ENCODE measurements around the gene OBP2B.

DNA sequence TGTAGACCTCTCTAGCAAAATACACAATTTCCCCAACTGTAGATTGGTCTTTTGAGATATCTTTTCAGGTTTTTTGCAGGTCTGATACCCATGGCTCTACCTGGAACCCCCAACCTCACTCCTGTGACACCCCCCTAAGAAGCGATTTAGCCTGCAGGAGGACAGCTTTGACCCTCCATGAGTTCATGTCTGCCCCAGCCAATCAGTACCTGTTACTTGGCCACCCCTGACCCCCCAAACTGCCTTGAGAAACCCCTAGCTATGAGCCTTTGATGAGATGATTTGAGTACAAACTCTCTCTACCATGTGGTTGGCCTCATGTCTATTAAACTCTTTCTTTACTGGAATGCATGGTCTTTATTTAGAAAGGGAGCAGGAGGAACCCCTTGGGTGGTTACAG lies 40.3 kb upstream of the OBP2B start:
- TF ChIP-seq, protein P1, sequence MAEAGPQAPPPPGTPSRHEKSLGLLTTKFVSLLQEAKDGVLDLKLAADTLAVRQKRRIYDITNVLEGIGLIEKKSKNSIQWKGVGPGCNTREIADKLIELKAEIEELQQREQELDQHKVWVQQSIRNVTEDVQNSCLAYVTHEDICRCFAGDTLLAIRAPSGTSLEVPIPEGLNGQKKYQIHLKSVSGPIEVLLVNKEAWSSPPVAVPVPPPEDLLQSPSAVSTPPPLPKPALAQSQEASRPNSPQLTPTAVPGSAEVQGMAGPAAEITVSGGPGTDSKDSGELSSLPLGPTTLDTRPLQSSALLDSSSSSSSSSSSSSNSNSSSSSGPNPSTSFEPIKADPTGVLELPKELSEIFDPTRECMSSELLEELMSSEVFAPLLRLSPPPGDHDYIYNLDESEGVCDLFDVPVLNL (IDR thresholded peaks at IDR 0.05; ENCODE audit: low read depth, low read length), result no peak
- no peak for TF ChIP-seq CTCF (IDR thresholded peaks at IDR 0.05 in 2 of 3, conservative IDR thresholded peaks at IDR 0.05 in 1 of 3; ENCODE audit: control insufficient read depth in 2 of 3, extremely low read depth in 1 of 3, insufficient read depth in 1 of 3, low read depth in 3 of 3, low read length in 3 of 3)
- TF ChIP-seq, protein P2, sequence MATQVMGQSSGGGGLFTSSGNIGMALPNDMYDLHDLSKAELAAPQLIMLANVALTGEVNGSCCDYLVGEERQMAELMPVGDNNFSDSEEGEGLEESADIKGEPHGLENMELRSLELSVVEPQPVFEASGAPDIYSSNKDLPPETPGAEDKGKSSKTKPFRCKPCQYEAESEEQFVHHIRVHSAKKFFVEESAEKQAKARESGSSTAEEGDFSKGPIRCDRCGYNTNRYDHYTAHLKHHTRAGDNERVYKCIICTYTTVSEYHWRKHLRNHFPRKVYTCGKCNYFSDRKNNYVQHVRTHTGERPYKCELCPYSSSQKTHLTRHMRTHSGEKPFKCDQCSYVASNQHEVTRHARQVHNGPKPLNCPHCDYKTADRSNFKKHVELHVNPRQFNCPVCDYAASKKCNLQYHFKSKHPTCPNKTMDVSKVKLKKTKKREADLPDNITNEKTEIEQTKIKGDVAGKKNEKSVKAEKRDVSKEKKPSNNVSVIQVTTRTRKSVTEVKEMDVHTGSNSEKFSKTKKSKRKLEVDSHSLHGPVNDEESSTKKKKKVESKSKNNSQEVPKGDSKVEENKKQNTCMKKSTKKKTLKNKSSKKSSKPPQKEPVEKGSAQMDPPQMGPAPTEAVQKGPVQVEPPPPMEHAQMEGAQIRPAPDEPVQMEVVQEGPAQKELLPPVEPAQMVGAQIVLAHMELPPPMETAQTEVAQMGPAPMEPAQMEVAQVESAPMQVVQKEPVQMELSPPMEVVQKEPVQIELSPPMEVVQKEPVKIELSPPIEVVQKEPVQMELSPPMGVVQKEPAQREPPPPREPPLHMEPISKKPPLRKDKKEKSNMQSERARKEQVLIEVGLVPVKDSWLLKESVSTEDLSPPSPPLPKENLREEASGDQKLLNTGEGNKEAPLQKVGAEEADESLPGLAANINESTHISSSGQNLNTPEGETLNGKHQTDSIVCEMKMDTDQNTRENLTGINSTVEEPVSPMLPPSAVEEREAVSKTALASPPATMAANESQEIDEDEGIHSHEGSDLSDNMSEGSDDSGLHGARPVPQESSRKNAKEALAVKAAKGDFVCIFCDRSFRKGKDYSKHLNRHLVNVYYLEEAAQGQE (IDR thresholded peaks at IDR 0.05; ENCODE audit: low read depth, low read length), result no peak
- no peak for TF ChIP-seq PAX5 (IDR thresholded peaks at IDR 0.05; ENCODE audit: borderline replicate concordance, low read depth, low read length)
- no peak for TF ChIP-seq TARDBP (IDR thresholded peaks at IDR 0.05; ENCODE audit: borderline replicate concordance)
- TF ChIP-seq PBX3 (IDR thresholded peaks at IDR 0.05; ENCODE audit: insufficient replicate concordance, low read depth, low read length), result no peak
- no peak for TF ChIP-seq MTA2 (IDR thresholded peaks at IDR 0.05; ENCODE audit: low read depth)
- no peak for TF ChIP-seq POLR2A (IDR thresholded peaks at IDR 0.05; ENCODE audit: low read depth, low read length)
- TF ChIP-seq ESRRA (IDR thresholded peaks at IDR 0.05; ENCODE audit: low read length), result no peak
- TF ChIP-seq ZBED1 (IDR thresholded peaks at IDR 0.05; ENCODE audit: borderline replicate concordance), result no peak

Data from GM12878 (cell line).